Superior temporal gyrus (tissue), 1 donor: ENCODE measurements around the gene PHF1.
"Not testable (repeated sequence)": the region's sequence is repeated elsewhere in the genome, so short reads cannot be mapped to it uniquely, and the experiment has no call there.

Source experiments
- DNase-seq: peaks from one replicate; pipeline ENCODE4 v3.0.0-alpha.2; 2016; ENCODE audit errors: extremely low spot score

The PHF1 gene

DNA sequence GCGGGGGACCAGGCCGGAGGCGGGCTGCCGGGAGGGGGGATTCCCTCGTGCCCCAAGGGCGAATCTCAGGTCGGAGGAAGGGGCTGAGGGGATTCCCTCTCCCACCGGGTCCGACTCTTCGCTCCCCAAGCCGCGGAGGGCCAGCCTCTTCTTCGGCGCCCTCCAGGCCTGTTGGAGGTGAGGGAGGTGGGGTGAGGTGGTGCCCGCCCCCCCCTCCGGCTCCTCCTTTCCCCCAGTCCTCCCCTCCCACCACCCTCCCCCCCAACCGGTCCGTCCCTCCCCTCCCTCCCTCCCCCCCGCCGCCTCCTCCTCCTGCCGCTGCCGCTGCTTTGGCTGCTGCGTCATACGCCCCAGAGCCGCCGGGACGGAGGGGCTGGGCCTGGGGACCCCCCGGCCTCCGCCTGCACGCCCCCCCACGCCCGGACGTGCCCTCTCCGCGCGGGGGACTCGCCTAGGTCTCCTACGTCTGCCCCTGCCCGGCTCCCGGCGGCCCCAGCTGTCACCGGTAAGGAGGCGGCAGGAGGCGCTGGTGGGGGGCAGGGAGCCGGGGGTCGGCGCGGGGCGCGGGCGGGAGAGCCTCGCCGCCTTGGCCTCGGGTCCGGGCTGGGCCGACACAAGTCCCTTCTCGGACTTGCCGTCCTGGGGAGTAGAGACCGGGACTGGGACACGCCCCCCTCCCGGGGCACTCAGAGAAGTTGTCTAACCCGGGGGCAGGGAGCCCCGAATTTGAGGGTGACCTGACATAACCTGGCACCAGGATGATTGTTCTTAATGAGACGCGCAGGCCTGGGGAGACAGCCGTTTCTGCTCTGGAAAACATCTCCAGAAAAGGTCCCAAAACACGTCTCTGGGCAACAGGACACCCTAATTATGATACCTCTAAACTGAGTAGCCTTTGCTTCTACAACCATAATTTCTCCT, at the start of gene PHF1:
TSS of gene PHF1 (plus strand) at position 304 of the 921 bp plus-strand sequence. CDS start 1,250 bp downstream, outside the sequence.
- no peak for DNase-seq

DNA sequence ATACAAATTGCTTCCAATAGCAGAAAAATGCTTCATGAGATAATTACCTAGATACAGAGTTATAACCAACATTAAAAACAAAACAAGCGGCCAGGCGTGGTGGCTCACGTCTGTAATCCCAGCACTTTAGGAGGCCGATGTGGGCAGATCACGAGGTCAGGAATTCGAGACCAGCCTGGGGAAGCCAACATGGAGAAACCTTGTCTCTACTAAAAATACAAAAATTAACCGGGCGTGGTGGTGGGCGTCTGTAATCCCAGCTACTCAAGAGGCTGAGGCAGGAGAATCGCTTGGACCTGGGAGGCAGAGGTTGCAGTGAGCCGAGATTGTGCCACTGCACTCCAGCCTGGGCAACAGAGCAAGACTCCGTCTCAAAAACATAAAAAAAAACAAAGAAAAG, 47.3 kb upstream of the PHF1 start:
- DNase-seq, result not testable (repeated sequence)

- not testable (repeated sequence) for DNase-seq
These were observed 46.2 kb upstream of the PHF1 start for GRCh38 chr6:33364475-33365205.

- not testable (repeated sequence) for DNase-seq
These were observed 45.4 kb upstream of the PHF1 start for GRCh38 chr6:33365206-33365971.

- no peak for DNase-seq
These were observed 43.7 kb upstream of the PHF1 start for GRCh38 chr6:33367009-33367714.

- DNase-seq, result not testable (repeated sequence)
These were observed 43.1 kb upstream of the PHF1 start for GRCh38 chr6:33367715-33368025.

- not testable (repeated sequence) for DNase-seq
These were observed 38.9 kb upstream of the PHF1 start for GRCh38 chr6:33371901-33372300.

DNA sequence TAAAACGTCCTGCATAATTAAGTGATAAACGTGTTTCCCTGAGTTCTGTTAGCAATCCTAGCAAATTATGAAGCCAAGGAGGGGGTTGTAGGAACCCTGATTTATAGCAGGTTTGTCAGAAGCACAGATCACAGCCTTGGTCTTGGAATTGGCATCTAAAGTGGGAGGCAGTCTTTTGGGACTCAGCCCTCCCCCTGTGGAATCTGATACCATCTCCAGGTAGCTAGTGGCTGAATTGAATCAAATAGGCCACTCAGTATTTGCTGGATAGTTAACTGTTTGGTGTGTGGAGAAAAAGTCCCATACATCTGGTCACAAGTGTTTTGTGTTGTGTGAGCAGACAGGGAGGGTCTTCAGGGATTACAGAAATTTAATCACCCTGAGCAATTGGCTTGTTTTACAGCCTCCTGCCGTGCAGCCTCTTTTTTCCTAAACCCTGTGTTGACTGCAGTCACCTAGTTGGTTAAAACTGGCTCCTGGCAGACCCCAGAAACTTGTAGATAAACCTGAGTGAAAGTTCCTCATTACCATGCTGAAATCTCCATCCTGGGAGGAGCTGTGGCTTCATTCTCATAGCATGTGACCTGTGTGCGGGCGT, 38.2 kb upstream of the PHF1 start:
- DNase-seq, result no peak

- no peak for DNase-seq
These were observed 36.6 kb upstream of the PHF1 start for GRCh38 chr6:33373960-33374910.

- peak; percentile 40 for DNase-seq
These were observed 35.6 kb upstream of the PHF1 start for GRCh38 chr6:33375143-33375671.

- DNase-seq, result no peak
These were observed 33.6 kb upstream of the PHF1 start for GRCh38 chr6:33377171-33377570.

GRCh38 chr6:33379184-33379583, 31.6 kb upstream of the PHF1 start:
- not testable (repeated sequence) for DNase-seq

DNA sequence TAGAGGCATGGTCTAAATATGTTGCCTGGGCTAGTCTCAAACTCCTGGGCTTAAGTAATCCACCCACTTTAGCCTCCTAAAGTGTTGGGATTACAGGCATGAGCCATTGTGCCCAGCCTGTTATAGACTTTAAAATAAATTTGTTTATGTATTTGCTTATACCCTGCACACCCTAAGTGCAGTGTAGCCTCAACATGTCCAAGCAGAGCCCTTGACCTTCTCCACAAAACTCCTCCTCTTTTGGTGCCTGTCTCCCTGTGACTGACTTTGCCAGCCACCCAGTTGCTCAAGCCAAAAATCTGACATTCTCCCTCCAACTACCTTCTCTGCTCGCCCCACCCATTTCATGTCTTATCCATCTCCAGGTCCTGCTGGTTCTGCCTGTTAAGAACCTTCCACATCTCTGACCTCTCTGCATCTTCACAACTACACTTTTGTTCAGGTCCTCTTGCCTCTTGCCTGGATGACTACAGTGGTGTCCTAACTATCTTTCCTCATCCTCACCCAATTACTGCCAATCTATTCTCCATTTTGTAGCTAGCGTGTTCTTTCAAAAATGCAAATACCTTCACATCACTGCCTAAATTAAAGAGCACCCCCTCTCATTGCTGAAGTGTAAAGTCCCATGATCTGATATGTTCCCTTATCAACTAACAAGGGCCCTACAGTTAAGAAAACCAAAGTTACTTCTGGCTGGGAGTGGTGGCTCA, 30.4 kb upstream of the PHF1 start:
- no peak for DNase-seq

DNA sequence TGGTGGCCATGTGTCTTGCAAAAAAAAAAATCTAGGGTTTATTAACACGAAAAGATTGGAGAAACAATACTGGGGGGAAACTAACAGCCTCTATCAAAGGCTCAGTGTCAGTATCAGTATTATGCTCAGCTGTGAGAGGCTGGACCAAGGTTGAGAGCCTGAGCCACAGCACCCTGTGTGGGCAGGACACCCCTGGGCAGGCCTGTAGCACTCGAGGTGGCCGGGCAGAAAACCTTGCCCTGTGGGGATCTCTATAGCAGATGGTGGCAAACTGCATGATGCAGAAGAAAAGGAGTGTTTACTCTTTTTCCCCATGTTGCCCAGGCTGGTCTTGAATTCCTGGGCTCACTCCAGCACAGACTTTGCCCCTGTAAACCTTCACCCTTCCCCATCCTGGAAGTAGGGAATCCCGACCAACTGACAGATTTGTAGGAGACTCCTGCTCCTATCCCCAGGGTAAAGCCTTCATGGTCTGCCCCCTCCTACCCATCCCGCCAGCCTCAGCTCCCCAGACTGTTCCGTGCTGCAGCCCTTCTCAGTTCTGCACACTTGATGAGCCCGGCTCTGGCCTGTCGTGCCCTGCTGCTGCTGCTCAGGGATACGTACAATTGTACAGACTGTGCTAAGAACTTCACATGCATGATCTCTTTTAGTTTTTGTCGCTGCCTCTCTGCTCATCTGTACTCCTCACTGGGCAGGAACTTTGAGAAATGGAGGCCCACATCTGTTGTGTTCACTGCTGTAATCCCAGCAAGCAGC, 27.2 kb upstream of the PHF1 start:
- DNase-seq, result no peak

- DNase-seq, result peak; percentile 28
These were observed 26.2 kb upstream of the PHF1 start for GRCh38 chr6:33384581-33385020.

DNA sequence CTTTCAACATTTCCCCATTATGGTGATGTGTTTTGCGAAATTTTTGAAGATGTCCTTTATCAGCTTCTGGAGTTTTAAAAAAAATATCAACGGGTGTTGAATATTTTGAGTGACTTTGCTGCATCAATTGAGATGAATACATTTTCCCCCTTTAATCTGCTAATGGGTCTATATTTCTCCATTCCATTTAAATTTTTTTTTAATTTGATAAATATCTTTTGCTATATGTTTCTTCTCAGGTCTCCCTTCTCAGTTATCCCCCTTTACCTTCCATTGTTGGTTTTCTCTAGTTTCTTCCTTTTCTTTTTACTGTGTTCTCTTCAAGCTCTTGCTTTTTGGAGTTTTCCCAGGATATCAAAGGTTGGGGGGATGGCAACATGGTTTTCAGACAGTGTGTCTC, 20.6 kb upstream of the PHF1 start:
- no peak for DNase-seq

DNA sequence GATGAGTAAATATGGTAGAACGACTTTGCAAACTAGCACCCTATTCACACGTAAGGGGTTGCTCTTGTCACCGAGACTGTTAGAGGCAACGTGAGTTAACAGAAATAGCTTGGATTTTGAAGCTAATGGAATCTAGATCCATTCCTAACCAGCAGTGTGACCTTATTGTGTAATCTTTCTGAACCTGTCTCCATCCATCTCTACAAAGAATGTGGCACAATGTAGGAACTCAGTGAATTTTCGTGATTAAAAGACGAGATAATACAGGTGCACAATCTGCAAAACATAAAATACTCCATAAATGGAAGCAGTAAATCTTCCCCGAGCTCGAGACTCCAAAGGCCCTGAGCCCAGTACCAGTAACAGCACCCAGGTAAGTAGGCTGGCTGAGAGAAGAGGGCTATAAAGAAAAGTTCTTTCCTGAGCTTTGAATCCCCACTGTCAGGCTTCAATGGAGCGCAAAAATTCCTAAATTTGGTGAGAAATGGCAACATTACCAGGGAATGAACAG, 20.0 kb upstream of the PHF1 start:
- no peak for DNase-seq
